Measurements from ENCODE around the gene SPINK9. TPM values are rescaled to one million over a fixed set of nuclear protein-coding genes. Genes with fewer than 3 reads are reported as not detected.

The SPINK9 gene
- not detected for total RNA-seq

DNA sequence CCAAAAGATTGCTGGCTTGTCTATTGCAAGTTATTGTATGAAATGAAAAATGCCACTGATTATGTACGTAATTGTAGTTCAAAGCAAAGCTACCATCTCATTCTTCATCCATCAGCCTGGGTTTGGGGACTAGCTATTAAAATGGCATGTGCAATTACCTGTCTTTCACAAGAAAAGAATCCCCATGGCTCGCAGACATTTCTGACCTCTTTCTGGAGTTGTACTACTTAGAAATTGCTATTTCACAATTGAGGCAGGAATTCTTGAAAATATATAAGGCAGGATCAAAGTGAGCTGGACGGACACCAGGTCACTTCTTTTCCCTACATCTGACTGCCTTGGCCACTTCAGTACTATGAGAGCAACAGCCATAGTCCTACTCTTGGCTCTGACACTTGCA lies at the start of gene SPINK9:
SPINK9 (plus strand) TSS at position 301 of the 400 bp plus-strand sequence; CDS start at position 356, 55 bp downstream.
- H3K36me3 ChIP-seq (ENCODE audit: control insufficient read depth in 3 of 3, insufficient read depth in 3 of 3, low read length in 3 of 3) = no peaks in the 10 kb centered on the region
- H3K9me3 ChIP-seq (ENCODE audit: control insufficient read depth in 3 of 3, low read length in 3 of 3) = no peaks in the 10 kb centered on the region
- no peak within 1 kb of the TSS for H3K27ac ChIP-seq (ENCODE audit: low read depth, low read length)
- no peaks in the 10 kb centered on the region for H3K4me1 ChIP-seq (ENCODE audit: control insufficient read depth in 3 of 3, insufficient read depth in 3 of 3, low read length in 3 of 3)
- H3K4me3 ChIP-seq (ENCODE audit: low read length in 3 of 3) = no peak within 1 kb of the TSS
- no peak within 1 kb of the TSS for H3K9ac ChIP-seq (ENCODE audit: low read depth in 1 of 3, low read length in 3 of 3)
- no peaks in the 10 kb centered on the region for H3K27me3 ChIP-seq (ENCODE audit: control insufficient read depth in 3 of 3, insufficient read depth in 3 of 3, low read length in 3 of 3)

GRCh38 chr5:148290271-148291195 lies 44.8 kb upstream of the SPINK9 start:
- peaks cover 0 to 2% (median 0%) of the 10 kb centered on the region in 3 donors for H3K36me3 ChIP-seq (ENCODE audit: control insufficient read depth in 3 of 3, insufficient read depth in 3 of 3, low read length in 3 of 3)
- no peak overlapping the region for H3K9ac ChIP-seq (ENCODE audit: low read depth in 1 of 3, low read length in 3 of 3)
- no peaks in the 10 kb centered on the region for H3K27me3 ChIP-seq (ENCODE audit: control insufficient read depth in 3 of 3, insufficient read depth in 3 of 3, low read length in 3 of 3)
- H3K4me1 ChIP-seq (ENCODE audit: control insufficient read depth in 3 of 3, insufficient read depth in 3 of 3, low read length in 3 of 3) = no peaks in the 10 kb centered on the region
- no peaks in the 10 kb centered on the region for H3K9me3 ChIP-seq (ENCODE audit: control insufficient read depth in 3 of 3, low read length in 3 of 3)
- H3K4me3 ChIP-seq (ENCODE audit: low read length in 3 of 3) = no peak overlapping the region
- H3K27ac ChIP-seq (ENCODE audit: low read depth, low read length) = no peak overlapping the region

DNA sequence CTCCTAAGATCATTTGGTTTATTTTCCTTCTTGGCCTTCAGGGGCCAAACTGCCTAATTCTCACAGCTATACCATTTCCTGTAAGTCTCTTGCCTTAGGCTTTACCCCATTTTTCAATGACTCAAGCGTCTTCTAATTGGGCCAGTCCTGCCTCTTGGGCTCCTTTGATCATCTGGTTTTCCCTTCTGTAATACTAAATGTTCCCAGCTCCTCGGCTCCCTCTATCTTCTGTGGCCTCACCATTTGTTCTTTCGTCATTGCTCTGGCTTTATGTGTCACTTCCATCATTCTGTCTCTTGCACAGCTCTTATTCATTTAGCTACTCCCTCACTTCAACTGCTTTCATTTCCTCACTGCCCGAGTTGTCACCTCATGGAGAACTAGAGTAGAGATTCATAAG lies 37.6 kb upstream of the SPINK9 start:
- Histone ChIP-seq H3K27ac (ENCODE audit: low read depth, low read length) (no peak overlapping the region), H3K9me3 (ENCODE audit: control insufficient read depth in 3 of 3, low read length in 3 of 3) (no peaks in the 10 kb centered on the region), H3K27me3 (ENCODE audit: control insufficient read depth in 3 of 3, insufficient read depth in 3 of 3, low read length in 3 of 3) (no peaks in the 10 kb centered on the region), H3K9ac (ENCODE audit: low read depth in 1 of 3, low read length in 3 of 3) (no peak overlapping the region), H3K4me1 (ENCODE audit: control insufficient read depth in 3 of 3, insufficient read depth in 3 of 3, low read length in 3 of 3) (no peaks in the 10 kb centered on the region), H3K4me3 (ENCODE audit: low read length in 3 of 3) (no peak overlapping the region), H3K36me3 (ENCODE audit: control insufficient read depth in 3 of 3, insufficient read depth in 3 of 3, low read length in 3 of 3) (no peaks in the 10 kb centered on the region)

DNA sequence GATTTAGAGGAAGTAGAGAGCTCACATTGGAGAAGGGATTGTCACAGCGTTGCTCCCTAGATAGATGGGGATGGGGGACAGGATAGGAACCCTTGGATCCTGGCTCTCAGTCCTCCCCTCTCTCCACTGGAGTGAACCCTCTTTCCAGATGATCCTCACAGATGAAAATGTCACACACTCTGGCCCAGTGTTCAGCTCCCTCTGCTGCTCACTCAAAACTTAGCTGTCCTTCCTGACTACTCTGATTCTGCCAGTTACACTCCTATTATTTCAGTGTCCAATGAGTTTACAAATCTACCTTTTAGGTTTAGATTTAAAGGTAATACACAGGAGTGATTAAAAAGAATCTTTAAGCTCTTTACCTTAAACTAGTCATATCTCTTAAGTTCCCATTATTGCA lies 28.9 kb upstream of the SPINK9 start:
- H3K9ac ChIP-seq (ENCODE audit: low read depth in 1 of 3, low read length in 3 of 3) = no peak overlapping the region
- H3K9me3 ChIP-seq (ENCODE audit: control insufficient read depth in 3 of 3, low read length in 3 of 3) = no peaks in the 10 kb centered on the region
- H3K4me3 ChIP-seq (ENCODE audit: low read length in 3 of 3) = no peak overlapping the region
- no peak overlapping the region for H3K27ac ChIP-seq (ENCODE audit: low read depth, low read length)
- H3K4me1 ChIP-seq (ENCODE audit: control insufficient read depth in 3 of 3, insufficient read depth in 3 of 3, low read length in 3 of 3) = no peaks in the 10 kb centered on the region
- no peaks in the 10 kb centered on the region for H3K27me3 ChIP-seq (ENCODE audit: control insufficient read depth in 3 of 3, insufficient read depth in 3 of 3, low read length in 3 of 3)
- H3K36me3 ChIP-seq (ENCODE audit: control insufficient read depth in 3 of 3, insufficient read depth in 3 of 3, low read length in 3 of 3) = no peaks in the 10 kb centered on the region

GRCh38 chr5:148309019-148309418 lies 26.3 kb upstream of the SPINK9 start:
- Histone ChIP-seq H3K27me3 (ENCODE audit: control insufficient read depth in 3 of 3, insufficient read depth in 3 of 3, low read length in 3 of 3) (no peaks in the 10 kb centered on the region), H3K9me3 (ENCODE audit: control insufficient read depth in 3 of 3, low read length in 3 of 3) (no peaks in the 10 kb centered on the region), H3K4me3 (ENCODE audit: low read length in 3 of 3) (no peak overlapping the region), H3K9ac (ENCODE audit: low read depth in 1 of 3, low read length in 3 of 3) (no peak overlapping the region), H3K36me3 (ENCODE audit: control insufficient read depth in 3 of 3, insufficient read depth in 3 of 3, low read length in 3 of 3) (no peaks in the 10 kb centered on the region), H3K27ac (ENCODE audit: low read depth, low read length) (no peak overlapping the region), H3K4me1 (ENCODE audit: control insufficient read depth in 3 of 3, insufficient read depth in 3 of 3, low read length in 3 of 3) (no peaks in the 10 kb centered on the region)

DNA sequence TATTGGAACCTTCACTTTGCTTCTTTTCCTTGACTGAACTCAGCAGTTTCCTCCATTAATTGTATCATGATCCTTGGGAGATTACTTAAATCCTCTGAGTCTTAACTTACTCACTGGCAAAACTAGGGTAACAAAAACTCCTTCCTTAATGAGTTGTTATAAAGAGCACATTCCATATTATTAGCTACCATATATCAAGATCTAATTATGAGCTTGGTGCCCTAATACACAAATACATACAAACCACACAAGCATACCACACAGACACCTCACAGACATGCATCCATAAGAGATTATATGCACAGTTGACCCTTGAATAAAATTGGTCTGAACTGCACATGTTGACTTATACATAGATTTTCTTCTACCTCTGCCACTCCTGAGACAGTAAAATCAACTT lies 25.6 kb upstream of the SPINK9 start:
- Histone ChIP-seq H3K27ac (ENCODE audit: low read depth, low read length) (no peak overlapping the region), H3K27me3 (ENCODE audit: control insufficient read depth in 3 of 3, insufficient read depth in 3 of 3, low read length in 3 of 3) (no peaks in the 10 kb centered on the region), H3K9ac (ENCODE audit: low read depth in 1 of 3, low read length in 3 of 3) (no peak overlapping the region), H3K4me3 (ENCODE audit: low read length in 3 of 3) (no peak overlapping the region), H3K9me3 (ENCODE audit: control insufficient read depth in 3 of 3, low read length in 3 of 3) (no peaks in the 10 kb centered on the region), H3K36me3 (ENCODE audit: control insufficient read depth in 3 of 3, insufficient read depth in 3 of 3, low read length in 3 of 3) (no peaks in the 10 kb centered on the region), H3K4me1 (ENCODE audit: control insufficient read depth in 3 of 3, insufficient read depth in 3 of 3, low read length in 3 of 3) (no peaks in the 10 kb centered on the region)

- no peak overlapping the region for H3K27ac ChIP-seq (ENCODE audit: low read depth, low read length)
- no peak overlapping the region for H3K4me3 ChIP-seq (ENCODE audit: low read length in 3 of 3)
- H3K9ac ChIP-seq (ENCODE audit: low read depth in 1 of 3, low read length in 3 of 3) = no peak overlapping the region
- no peaks in the 10 kb centered on the region for H3K9me3 ChIP-seq (ENCODE audit: control insufficient read depth in 3 of 3, low read length in 3 of 3)
- no peaks in the 10 kb centered on the region for H3K4me1 ChIP-seq (ENCODE audit: control insufficient read depth in 3 of 3, insufficient read depth in 3 of 3, low read length in 3 of 3)
- H3K27me3 ChIP-seq (ENCODE audit: control insufficient read depth in 3 of 3, insufficient read depth in 3 of 3, low read length in 3 of 3) = no peaks in the 10 kb centered on the region
- no peaks in the 10 kb centered on the region for H3K36me3 ChIP-seq (ENCODE audit: control insufficient read depth in 3 of 3, insufficient read depth in 3 of 3, low read length in 3 of 3)
Observed at GRCh38 chr5:148311484-148311883, 23.9 kb upstream of the SPINK9 start.

GRCh38 chr5:148312153-148312552 lies 23.2 kb upstream of the SPINK9 start, which contains the start of gene SPINK7:
TSS of gene SPINK7 (plus strand) at chr5:148312423. CDS start at chr5:148312484, 61 bp downstream.
- Histone ChIP-seq H3K9ac (ENCODE audit: low read depth in 1 of 3, low read length in 3 of 3) (no peak within 1 kb of the TSS), H3K27ac (ENCODE audit: low read depth, low read length) (no peak within 1 kb of the TSS), H3K4me1 (ENCODE audit: control insufficient read depth in 3 of 3, insufficient read depth in 3 of 3, low read length in 3 of 3) (no peaks in the 10 kb centered on the region), H3K36me3 (ENCODE audit: control insufficient read depth in 3 of 3, insufficient read depth in 3 of 3, low read length in 3 of 3) (no peaks in the 10 kb centered on the region), H3K27me3 (ENCODE audit: control insufficient read depth in 3 of 3, insufficient read depth in 3 of 3, low read length in 3 of 3) (no peaks in the 10 kb centered on the region), H3K4me3 (ENCODE audit: low read length in 3 of 3) (no peak within 1 kb of the TSS), H3K9me3 (ENCODE audit: control insufficient read depth in 3 of 3, low read length in 3 of 3) (no peaks in the 10 kb centered on the region)

GRCh38 chr5:148314187-148314586 lies 21.2 kb upstream of the SPINK9 start:
- no peaks in the 10 kb centered on the region for H3K36me3 ChIP-seq (ENCODE audit: control insufficient read depth in 3 of 3, insufficient read depth in 3 of 3, low read length in 3 of 3)
- H3K4me3 ChIP-seq (ENCODE audit: low read length in 3 of 3) = no peak overlapping the region
- no peak overlapping the region for H3K9ac ChIP-seq (ENCODE audit: low read depth in 1 of 3, low read length in 3 of 3)
- no peak overlapping the region for H3K27ac ChIP-seq (ENCODE audit: low read depth, low read length)
- no peaks in the 10 kb centered on the region for H3K27me3 ChIP-seq (ENCODE audit: control insufficient read depth in 3 of 3, insufficient read depth in 3 of 3, low read length in 3 of 3)
- no peaks in the 10 kb centered on the region for H3K9me3 ChIP-seq (ENCODE audit: control insufficient read depth in 3 of 3, low read length in 3 of 3)
- H3K4me1 ChIP-seq (ENCODE audit: control insufficient read depth in 3 of 3, insufficient read depth in 3 of 3, low read length in 3 of 3) = no peaks in the 10 kb centered on the region

- Histone ChIP-seq H3K27ac (ENCODE audit: low read depth, low read length) (no peak overlapping the region), H3K27me3 (ENCODE audit: control insufficient read depth in 3 of 3, insufficient read depth in 3 of 3, low read length in 3 of 3) (no peaks in the 10 kb centered on the region)
Observed at GRCh38 chr5:148314731-148315130, 20.6 kb upstream of the SPINK9 start.

More at GRCh38 chr5:148314731-148315130, 20.6 kb upstream of the SPINK9 start:
- Histone ChIP-seq H3K36me3 (ENCODE audit: control insufficient read depth in 3 of 3, insufficient read depth in 3 of 3, low read length in 3 of 3) (no peaks in the 10 kb centered on the region), H3K9ac (ENCODE audit: low read depth in 1 of 3, low read length in 3 of 3) (no peak overlapping the region), H3K4me1 (ENCODE audit: control insufficient read depth in 3 of 3, insufficient read depth in 3 of 3, low read length in 3 of 3) (no peaks in the 10 kb centered on the region), H3K9me3 (ENCODE audit: control insufficient read depth in 3 of 3, low read length in 3 of 3) (no peaks in the 10 kb centered on the region), H3K4me3 (ENCODE audit: low read length in 3 of 3) (no peak overlapping the region)

All from skeletal muscle tissue (tissue), 4 donors.